BLaER1 (cell line): ENCODE data around the gene COX20.

ENCODE experiments used
- H3K27ac ChIP-seq: shearing (Covaris generic); formaldehyde crosslinking; 2 replicates; pipeline ENCODE4 v1.8.1; 2022
- H3K27me3 ChIP-seq: shearing (Covaris generic); formaldehyde crosslinking; 2 replicates; pipeline ENCODE4 v1.8.1; 2022
- H3K36me3 ChIP-seq: shearing (Covaris generic); formaldehyde crosslinking; 2 replicates; pipeline ENCODE4 v1.8.1; 2022
- H3K4me1 ChIP-seq: shearing (Covaris generic); formaldehyde crosslinking; 2 replicates; pipeline ENCODE4 v1.8.1; 2022
- H3K4me2 ChIP-seq: shearing (Covaris generic); formaldehyde crosslinking; 2 replicates; pipeline ENCODE4 v1.8.1; 2022
- H3K4me3 ChIP-seq: shearing (Covaris generic); formaldehyde crosslinking; 2 replicates; pipeline ENCODE4 v1.8.1; 2022
- H3K9ac ChIP-seq: shearing (Covaris generic); formaldehyde crosslinking; 2 replicates; pipeline ENCODE4 v1.8.1; 2022
- H3K9me3 ChIP-seq: shearing (Covaris generic); formaldehyde crosslinking; 2 replicates; pipeline ENCODE4 v1.8.1; 2022
- H4K20me1 ChIP-seq: shearing (Covaris generic); formaldehyde crosslinking; 2 replicates; pipeline ENCODE4 v1.8.1; 2022
- Cebpa-rat ChIP-seq: shearing (Covaris generic); IDR thresholded peaks from 2 replicates; pipeline ENCODE4 v1.8.1; 2022

The COX20 gene

DNA sequence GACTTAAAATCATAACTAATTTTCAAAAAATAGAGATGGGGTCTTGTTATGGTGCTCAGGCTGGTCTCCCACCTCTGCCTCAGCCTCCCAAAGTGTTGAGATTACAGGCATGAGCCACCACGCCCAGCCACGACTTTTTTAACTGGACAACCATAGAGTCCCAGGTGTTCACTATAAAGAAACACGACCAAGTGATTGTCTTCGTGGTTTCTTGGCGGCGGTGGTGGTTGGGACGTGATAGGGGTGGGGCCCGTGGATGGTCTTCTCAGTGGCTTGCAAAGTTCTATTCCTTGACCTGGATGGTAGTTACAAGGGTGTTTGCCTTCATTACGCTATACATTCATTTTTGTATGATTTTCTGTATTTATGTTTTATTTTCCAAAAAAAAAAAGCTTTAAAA, 34.6 kb upstream of the COX20 start:
- TF ChIP-seq Cebpa-rat, result no peak
- Histone ChIP-seq H3K4me3 (no peak overlapping the region), H3K9me3 (no peaks in the 10 kb centered on the region), H3K27me3 (no peaks in the 10 kb centered on the region), H3K4me1 (peaks cover 24% of the 10 kb centered on the region), H3K9ac (no peak overlapping the region), H3K36me3 (no peaks in the 10 kb centered on the region), H3K4me2 (no peak overlapping the region), H3K27ac (no peak overlapping the region), H4K20me1 (no peaks in the 10 kb centered on the region)

GRCh38 chr1:244801246-244801645, 34.2 kb upstream of the COX20 start:
- H4K20me1 ChIP-seq, result no peaks in the 10 kb centered on the region
- TF ChIP-seq Cebpa-rat, result peak; percentile 85
- no peaks in the 10 kb centered on the region for H3K9me3 ChIP-seq
- H3K27me3 ChIP-seq, result no peaks in the 10 kb centered on the region
- H3K27ac ChIP-seq, result no peak overlapping the region
- no peaks in the 10 kb centered on the region for H3K36me3 ChIP-seq
- H3K4me3 ChIP-seq, result no peak overlapping the region
- peaks cover 24% of the 10 kb centered on the region for H3K4me1 ChIP-seq
- H3K9ac ChIP-seq, result no peak overlapping the region
- H3K4me2 ChIP-seq, result peak overlapping the region; percentile 32; the same call in 1 of the 2 replicates

DNA sequence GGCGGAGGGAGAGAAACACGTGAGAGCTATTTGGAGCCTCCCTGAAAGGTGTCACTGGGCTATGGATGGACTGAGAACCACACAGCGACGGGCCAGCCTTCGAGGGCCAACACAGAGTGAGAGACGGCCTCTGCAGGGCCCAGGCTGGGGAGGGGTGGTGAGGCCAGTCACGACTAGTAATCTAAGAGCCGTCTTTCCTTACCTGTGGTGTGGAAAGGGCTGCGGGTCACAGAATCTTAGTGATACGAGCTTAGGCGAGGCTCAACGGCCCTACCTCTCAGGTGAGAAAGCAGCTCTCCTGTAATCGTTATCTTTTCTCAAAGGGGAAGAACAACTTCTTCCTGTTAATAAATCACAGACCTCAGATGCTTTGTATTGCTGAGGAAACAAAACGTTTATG, 33.4 kb upstream of the COX20 start:
- no peaks in the 10 kb centered on the region for H3K27me3 ChIP-seq
- no peak overlapping the region for H3K9ac ChIP-seq
- no peaks in the 10 kb centered on the region for H3K9me3 ChIP-seq
- no peak overlapping the region for H3K27ac ChIP-seq
- H3K4me2 ChIP-seq, result no peak overlapping the region
- no peak overlapping the region for H3K4me3 ChIP-seq
- no peaks in the 10 kb centered on the region for H4K20me1 ChIP-seq
- no peak for TF ChIP-seq Cebpa-rat
- no peaks in the 10 kb centered on the region for H3K36me3 ChIP-seq
- H3K4me1 ChIP-seq, result peaks cover 29% of the 10 kb centered on the region

DNA sequence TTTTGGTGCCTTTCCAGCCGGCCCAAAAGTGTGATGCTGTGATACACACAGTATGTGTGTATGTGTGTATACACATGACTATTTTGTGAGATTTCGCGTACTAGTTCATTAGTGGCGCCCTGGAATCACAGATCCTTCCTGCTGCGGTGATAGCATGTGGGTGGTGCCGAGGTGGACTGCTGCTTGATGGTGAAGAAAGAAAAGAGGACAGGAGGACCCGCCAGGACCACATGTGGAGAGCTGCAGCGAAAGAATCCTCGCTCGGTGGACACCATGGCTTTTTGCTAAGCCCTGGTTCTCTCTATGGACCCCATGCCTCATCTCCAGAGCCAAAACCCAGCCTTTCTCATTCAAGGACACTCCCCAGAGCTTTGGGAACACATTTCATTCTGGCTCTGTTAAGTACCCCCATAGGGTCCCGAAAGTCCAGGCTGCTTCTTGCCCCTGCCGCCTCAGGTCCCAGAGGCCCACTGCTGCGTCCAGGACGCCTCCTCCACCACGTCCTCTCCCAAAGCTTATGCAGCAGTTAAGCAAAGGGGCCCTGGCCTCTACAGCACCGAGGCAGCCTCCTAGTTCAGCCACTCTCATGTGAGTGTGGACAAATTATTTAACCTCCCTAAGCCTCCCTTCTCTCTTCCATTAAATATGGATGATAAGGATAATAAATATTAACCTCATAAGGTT, 32.8 kb upstream of the COX20 start:
- Histone ChIP-seq H3K9ac (no peak overlapping the region), H3K36me3 (no peaks in the 10 kb centered on the region), H3K4me1 (peaks cover 29% of the 10 kb centered on the region), H3K4me3 (no peak overlapping the region), H3K27me3 (no peaks in the 10 kb centered on the region), H3K9me3 (no peaks in the 10 kb centered on the region), H3K4me2 (no peak overlapping the region), H3K27ac (no peak overlapping the region), H4K20me1 (no peaks in the 10 kb centered on the region)
- no peak for TF ChIP-seq Cebpa-rat

DNA sequence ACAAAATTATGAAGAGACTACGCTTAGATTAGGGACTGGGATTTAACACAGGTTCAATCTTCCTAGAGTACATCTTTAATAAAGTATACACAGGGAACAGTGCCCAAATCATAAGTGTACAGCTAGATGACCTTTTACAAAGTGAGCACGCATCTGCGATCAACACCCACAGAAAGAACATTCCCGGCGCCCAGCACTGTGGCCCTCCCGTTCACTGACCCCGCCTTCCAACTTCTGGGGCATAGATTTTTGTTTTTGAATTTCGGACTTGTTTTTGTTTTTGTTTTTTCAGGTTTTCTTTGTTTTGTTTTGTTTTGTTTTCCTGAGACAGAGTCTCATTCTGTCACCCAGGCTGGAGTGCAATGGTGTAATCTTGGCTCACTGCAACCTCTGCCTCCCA, 30.6 kb upstream of the COX20 start:
- Histone ChIP-seq H3K36me3 (no peaks in the 10 kb centered on the region), H3K9ac (no peak overlapping the region), H3K4me2 (no peak overlapping the region), H3K4me1 (peaks cover 27% of the 10 kb centered on the region), H3K27me3 (no peaks in the 10 kb centered on the region), H3K27ac (no peak overlapping the region), H3K4me3 (no peak overlapping the region), H3K9me3 (no peaks in the 10 kb centered on the region), H4K20me1 (no peaks in the 10 kb centered on the region)
- TF ChIP-seq Cebpa-rat, result no peak

DNA sequence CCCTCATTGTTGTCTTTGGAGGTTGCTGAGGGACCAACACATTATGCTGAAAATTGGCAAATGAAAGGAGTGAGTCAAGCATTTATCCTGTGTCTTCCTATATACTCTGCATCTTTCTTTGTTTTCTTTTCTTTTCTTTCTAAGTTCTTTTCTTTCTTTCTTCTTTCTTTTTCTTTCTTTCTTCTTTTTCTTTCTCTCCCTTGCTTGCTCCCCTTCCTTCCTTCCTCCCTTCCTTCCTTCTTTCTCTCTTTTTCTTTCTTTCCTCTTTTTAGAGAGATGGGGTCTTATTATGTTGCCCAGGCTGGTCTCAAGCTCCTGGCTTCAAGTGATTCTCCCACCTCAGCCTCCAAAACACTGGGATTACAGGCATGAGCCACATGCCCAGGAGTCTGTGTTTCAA, 28.3 kb upstream of the COX20 start:
- H3K9me3 ChIP-seq, result no peaks in the 10 kb centered on the region
- H3K4me3 ChIP-seq, result no peak overlapping the region
- H4K20me1 ChIP-seq, result no peaks in the 10 kb centered on the region
- H3K9ac ChIP-seq, result no peak overlapping the region
- H3K4me1 ChIP-seq, result peaks cover 19% of the 10 kb centered on the region
- no peaks in the 10 kb centered on the region for H3K27me3 ChIP-seq
- H3K4me2 ChIP-seq, result peak overlapping the region; percentile 1; the same call in 1 of the 2 replicates
- no peak overlapping the region for H3K27ac ChIP-seq
- no peak for TF ChIP-seq Cebpa-rat
- no peaks in the 10 kb centered on the region for H3K36me3 ChIP-seq

DNA sequence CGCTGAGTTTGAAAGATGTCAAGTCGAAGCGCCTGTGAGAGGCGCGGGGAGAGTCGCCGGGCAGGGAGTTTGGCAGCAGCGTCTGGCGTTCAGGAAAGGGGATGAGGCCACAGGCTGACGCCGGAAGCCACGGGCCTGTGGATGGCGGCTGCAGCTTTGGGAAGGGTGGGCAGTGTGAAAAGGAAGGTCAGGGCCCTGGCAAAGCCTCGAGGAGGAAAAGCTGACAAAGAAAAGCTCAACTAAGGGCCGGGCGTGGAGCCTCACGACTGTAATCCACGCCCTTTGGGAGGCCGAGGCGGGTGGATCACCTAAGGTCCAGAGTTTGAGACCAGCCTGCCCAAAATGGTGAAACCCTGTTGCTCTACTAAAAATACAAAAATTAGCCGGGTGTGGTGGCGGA, 25.2 kb upstream of the COX20 start:
- Histone ChIP-seq H3K4me2 (no peak overlapping the region), H3K27me3 (no peaks in the 10 kb centered on the region), H4K20me1 (no peaks in the 10 kb centered on the region), H3K4me3 (no peak overlapping the region), H3K4me1 (peaks cover 26% of the 10 kb centered on the region), H3K36me3 (no peaks in the 10 kb centered on the region), H3K9ac (no peak overlapping the region), H3K27ac (no peak overlapping the region), H3K9me3 (no peaks in the 10 kb centered on the region)
- no peak for TF ChIP-seq Cebpa-rat

GRCh38 chr1:244813327-244813726, 22.1 kb upstream of the COX20 start:
- Histone ChIP-seq H3K27me3 (no peaks in the 10 kb centered on the region; the same call in 1 of the 2 replicates), H3K9me3 (no peaks in the 10 kb centered on the region), H3K4me2 (no peak overlapping the region), H3K27ac (no peak overlapping the region), H4K20me1 (no peaks in the 10 kb centered on the region), H3K4me3 (no peak overlapping the region), H3K4me1 (peaks cover 14% of the 10 kb centered on the region), H3K9ac (no peak overlapping the region), H3K36me3 (no peaks in the 10 kb centered on the region)
- TF ChIP-seq Cebpa-rat, result no peak

DNA sequence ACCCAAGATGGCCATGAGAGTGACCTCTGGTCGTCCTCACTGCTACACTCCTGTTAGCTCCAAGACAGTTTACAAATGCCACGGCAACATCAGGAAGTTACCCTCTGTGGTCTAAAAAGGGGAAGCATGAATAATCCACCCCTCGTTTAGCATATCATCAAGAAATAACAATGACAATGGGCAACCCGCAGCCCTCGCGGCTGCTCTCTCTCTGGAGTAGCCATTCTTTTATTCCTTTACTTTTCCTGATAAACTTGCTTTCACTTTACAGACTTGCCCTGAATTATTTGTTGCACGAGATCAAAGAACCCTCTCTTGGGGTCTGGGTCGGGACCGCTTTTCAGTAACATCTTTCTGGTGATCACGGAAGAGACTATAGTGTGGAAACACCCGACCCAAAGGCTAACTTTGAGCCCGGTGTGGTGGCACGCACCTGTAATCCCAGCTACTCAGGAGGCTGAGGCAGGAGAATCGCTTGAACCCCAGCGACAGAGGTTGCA, 19.8 kb upstream of the COX20 start:
- Histone ChIP-seq H3K9ac (no peak overlapping the region), H4K20me1 (no peaks in the 10 kb centered on the region), H3K4me2 (no peak overlapping the region; the same call in 1 of the 2 replicates), H3K9me3 (no peaks in the 10 kb centered on the region), H3K27ac (no peak overlapping the region), H3K36me3 (no peaks in the 10 kb centered on the region), H3K4me1 (peaks cover 14% of the 10 kb centered on the region), H3K27me3 (no peaks in the 10 kb centered on the region; the same call in 1 of the 2 replicates), H3K4me3 (no peak overlapping the region)
- TF ChIP-seq Cebpa-rat, result no peak

- Histone ChIP-seq H3K4me1 (peaks cover 14% of the 10 kb centered on the region), H3K27me3 (no peaks in the 10 kb centered on the region; the same call in 1 of the 2 replicates), H3K36me3 (no peaks in the 10 kb centered on the region), H4K20me1 (no peaks in the 10 kb centered on the region), H3K4me3 (no peak overlapping the region), H3K9ac (no peak overlapping the region), H3K27ac (no peak overlapping the region), H3K9me3 (no peaks in the 10 kb centered on the region), H3K4me2 (no peak overlapping the region)
- TF ChIP-seq Cebpa-rat, result no peak
Observed at GRCh38 chr1:244817415-244817894, 18.0 kb upstream of the COX20 start.
